MV-4-11 (cell line): ENCODE results near the gene MYLK.
"Not testable (repeated sequence)": the region's sequence is repeated elsewhere in the genome, so short reads cannot be mapped to it uniquely, and the experiment has no call there.

Experiments used
- DNase-seq: peaks from one replicate; lab custom pipeline; 2025; lab: John Stamatoyannopoulos, UW

Gene MYLK

DNA sequence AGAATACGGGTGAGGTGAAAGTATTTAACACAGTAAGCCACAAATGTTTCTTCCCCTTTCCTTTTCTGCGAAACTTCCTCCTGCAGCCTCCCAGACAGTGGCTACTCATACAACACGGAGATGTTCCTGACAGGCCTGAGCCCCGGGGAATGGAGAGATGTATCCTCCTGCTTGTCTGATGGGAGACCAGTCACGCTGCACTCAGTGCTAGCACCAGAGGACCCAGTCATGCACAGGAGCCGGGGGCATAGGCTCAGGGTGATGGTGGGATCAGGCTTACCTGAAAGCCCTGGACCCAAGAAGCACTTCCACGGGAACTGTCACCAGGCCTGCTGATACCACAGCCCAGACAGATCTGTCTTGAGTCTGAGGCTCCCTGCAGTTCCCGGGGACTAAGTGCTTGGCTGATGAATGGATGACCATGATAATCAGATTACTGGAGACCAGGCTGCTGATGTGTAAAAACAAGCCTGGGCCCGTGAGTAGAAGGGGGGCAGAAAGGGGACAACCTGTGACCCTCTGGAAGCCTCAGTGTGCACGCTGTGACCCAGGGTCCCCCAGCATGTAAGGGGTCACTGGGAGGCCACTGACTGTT, 162.9 kb downstream of the MYLK start:
- DNase-seq: peak; percentile 36

DNA sequence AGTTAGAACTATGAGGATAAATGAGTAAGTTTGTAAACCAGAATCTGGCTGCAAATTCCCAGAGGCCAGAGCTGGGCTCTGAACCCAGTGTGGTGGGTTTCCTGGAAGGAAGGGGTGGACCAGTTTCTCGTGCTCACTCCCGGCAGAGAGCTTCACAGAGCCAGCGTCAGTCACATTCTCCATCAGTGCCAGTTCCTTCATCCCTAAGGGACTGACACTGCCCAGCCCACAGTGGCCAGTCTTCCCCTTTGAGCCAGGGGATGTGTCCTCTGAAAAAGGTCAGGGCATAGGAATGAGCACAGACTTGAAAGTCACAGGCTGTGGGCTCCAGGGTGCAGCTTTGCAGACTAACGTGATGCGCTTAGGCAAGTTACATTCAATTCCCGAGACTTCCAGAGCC, 163.5 kb downstream of the MYLK start:
- DNase-seq: no peak

DNA sequence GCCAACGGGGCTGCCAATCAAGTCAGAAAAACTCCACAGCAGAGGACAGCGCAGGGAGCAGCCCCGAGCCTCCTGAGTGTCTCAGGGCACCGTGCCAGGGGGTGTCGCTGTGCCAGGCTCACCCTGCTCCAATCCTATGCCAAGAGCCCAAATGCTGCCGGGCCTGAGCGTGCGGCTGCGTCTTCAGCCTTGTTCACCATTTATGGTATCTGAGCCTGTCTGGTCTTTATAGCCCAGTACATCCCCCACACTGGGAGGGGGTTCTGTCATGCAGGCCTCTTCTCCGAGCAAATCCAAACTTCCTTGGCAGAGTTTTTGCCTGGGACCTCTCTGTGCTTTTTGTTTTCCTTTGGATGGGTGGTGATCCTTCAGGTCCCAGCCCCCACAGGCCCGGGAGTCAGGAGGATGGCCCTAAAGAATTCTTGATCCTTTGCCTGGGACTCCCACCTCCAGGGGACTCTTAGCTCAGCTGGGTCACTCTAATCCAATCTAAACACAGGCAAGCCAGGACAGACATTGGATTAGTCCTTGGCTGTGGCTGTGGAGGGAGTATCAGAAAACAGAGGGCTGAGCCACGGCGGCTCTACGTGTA, 164.2 kb downstream of the MYLK start:
- DNase-seq: no peak

DNA sequence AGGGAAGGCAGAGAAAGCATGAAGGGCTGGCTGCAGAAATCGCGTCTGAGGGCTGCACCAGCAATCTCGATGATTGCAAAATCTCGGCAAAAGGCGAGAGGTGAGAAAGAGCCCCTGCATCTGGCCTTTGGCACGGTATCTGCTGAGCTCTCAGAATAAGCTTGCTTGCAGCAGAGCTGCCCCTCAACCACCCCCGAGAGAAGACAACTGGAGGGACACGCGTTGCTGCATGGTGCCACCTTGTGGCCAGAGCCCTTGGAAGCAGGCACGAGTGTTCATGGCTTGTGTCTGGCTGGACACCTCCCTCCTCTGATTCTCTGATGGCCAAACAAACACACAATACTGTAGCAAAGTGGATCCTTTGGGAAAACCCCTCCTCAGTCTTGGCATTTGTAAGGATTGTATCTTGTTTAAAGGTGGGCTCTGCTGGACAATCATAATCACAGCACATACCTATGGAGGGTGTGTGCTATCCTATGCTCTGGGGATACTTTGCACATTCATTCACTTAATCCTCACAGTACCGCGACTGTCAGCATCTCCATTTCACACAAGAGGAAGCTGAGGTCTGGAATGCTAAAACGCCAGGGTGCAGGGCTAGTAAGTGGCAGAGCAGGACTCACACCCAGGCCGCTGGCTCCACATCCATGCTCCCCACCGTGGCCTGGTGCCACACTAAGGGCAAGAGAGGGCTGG, 164.9 kb downstream of the MYLK start:
- DNase-seq: peak; percentile 23

DNA sequence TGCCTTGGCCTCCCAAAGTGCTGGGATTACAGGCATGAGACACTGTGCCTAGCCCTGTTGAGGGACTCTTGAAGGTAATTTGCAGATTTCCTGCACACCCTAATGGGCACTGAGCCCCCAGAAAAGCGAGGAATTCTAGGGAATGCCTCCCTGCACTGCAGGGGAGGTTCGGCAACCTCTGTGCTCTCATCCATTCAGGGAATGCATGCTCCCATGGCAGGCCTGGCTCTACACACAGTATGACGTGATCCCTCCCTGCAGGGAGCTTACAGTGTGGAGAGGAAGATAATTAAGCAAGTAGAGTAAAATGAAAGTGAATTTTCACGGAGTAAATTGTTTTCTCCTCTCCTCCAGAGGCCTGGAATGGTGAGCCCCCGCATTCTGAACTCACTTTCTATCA, 166.0 kb downstream of the MYLK start:
- DNase-seq: no peak

DNA sequence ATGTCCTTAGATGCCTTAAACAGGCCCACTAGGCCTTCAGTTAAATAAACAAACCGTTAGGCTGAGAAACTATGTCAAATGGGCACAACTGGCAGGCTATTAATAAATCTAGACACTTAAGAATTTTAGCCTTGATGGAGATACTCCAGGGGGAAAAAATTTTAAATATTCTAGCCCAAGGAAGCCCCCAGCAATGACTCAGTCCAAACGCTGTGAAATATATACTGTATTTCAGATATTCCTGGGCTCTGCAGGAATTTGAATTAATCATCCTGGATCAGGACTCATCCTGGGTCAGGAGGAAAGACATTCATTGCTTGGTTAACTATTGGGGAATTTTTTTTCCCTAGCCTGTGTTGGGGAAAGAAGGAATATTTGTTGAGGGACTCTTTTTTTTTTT, 166.7 kb downstream of the MYLK start:
- DNase-seq: not testable (repeated sequence)

DNA sequence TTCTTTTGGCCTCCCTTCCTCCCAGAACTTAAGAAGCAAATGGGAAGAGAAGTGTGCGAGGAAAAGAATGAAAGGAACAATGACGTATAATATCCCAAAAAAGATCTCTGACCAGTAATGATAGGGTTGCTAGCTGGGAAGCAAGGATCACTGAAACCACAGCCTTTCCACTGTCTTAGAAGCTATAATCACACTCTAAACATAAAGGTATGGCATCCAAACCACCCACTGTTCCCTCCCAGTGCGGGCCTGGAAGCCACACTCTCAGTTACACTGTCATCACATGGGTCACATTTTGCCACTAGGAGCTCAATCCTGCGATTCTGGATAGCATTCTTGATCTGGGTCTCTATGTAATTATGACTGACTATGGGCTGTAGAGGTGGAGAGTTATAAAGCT, 167.7 kb downstream of the MYLK start:
- DNase-seq: no peak

DNA sequence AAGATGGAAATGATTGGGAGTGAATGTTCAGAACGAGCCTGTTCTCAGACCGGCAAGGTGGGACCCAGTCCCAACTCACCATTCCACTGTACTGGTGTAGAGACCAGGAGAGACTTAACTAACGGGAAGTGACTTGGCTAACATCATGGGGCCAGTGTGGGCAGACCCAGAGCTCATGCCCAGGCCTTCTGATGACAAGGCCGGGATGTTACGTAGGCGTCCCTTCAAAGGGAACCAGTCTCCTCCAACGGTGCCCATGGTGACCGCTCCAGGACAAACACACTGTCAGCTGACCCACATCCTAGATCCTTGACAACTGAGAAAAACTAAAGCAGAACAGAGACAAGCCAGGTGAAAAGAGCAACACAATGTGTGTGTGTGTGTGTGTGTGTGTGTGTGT, 170.9 kb downstream of the MYLK start:
- DNase-seq: no peak

DNA sequence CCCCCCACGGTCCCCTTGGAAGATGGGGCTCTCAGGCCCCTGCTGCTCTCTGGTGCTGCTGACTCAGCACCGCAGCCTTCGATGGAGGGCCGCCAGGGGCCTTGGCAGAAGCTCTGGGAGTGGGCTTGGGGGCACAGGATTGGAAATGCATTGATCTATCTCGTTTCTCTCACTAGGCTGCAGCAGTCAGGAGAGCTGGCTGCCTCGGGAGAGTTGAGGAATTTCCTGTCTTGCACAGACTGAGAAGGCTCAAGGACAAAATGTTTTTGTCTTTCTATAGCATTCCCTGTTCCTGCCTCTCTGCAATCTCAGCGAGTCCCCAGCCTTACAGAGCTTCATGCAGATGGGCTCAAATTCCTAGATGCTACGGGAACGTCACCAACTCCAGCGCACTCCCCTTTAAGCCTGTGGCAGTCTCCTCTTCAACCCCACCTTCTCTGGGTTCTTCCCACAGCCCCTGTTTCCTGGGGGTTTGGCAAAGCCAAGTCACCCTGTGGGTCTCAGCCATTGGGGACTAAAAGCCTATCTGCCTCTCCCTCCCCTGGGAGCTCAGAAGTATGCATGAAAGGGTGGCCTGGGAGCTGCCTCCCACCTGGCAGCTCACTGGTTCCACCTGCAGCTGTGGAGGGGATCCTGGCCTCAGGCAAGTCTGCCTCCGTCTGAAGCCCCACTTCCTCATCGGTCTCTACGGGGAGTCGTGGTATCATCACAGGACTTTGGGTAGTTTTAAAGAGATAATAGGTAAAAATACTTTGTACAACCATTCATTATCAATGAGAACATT, 171.9 kb downstream of the MYLK start:
- no peak for DNase-seq

DNA sequence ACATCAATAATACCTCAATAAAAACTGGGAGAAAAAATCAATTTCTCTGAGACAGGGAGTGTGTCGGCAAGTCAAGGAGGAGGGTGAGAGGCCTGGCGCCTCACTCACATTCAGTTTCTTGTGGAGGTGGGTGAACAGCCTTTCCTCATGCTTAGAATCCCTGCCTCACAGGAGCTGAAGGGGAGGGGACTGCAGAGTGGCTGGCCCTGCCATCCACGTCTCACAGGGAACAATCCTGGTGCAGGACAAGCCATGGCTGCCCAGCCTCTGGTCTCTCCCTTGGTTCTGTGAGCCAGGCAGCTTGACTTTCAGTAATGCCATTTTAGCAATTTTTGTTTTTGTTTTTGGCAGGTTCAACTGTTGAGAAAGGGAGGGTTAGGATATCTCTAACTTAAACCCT, 172.8 kb downstream of the MYLK start:
- DNase-seq: no peak

DNA sequence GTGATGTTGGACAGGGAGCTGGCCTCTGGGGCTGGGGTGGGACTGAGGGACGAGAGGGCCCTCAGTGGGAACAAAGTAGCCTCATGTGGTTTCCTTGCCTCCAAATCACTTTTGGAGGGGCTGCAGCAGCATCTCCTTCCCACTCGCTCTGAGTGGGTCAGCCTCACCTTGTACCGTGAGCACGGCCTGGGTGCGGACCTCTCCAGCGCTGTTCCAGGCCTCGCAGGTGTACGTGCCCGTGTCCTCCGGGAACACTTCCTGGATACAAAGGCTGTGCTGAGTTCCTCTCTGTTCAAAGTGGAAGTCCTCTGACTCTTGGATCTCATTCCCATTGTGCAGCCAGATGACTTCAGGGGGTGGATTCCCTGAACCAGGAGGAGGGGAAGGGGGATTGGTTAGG, 175.6 kb downstream of the MYLK start:
- DNase-seq: no peak

DNA sequence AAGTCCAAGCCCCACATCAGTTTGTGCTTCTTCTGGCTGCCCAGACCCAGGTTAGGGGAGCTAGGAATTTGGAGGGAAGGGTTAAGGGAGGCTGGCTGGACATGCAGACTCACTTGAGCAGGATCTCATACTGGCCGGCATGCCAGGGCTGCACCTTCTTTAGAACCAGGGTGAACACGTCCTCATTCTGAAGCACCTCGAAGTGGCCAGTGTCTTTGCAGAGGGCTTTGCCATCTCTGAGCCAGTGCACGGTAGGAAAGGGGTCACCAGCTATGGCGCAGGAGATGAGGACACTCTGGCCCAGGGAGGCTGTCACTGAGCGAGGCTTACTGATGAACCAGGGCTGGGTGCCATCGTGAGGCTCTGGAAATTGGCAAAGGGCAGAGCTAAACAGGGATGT, 176.5 kb downstream of the MYLK start:
- not testable (repeated sequence) for DNase-seq

DNA sequence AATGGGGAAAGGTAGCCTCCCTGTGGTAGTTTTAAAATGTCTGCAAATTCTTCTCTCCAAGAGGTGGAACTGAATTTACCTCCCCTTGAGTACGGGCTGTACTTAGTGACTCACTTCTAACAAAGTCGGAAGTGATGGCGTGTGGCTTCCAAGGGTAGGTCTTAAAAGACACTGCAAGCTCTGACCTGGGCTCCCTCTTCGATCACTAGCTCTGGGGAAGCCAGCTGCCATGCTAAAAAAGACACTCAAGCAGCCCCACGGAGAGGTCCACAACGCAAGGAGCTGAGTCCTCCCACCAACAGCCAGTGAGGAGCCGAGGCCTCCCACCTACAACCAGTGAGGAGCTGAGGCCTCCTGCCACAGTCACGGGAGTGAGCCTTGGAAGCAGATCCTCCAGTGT, 177.3 kb downstream of the MYLK start:
- DNase-seq: no peak

DNA sequence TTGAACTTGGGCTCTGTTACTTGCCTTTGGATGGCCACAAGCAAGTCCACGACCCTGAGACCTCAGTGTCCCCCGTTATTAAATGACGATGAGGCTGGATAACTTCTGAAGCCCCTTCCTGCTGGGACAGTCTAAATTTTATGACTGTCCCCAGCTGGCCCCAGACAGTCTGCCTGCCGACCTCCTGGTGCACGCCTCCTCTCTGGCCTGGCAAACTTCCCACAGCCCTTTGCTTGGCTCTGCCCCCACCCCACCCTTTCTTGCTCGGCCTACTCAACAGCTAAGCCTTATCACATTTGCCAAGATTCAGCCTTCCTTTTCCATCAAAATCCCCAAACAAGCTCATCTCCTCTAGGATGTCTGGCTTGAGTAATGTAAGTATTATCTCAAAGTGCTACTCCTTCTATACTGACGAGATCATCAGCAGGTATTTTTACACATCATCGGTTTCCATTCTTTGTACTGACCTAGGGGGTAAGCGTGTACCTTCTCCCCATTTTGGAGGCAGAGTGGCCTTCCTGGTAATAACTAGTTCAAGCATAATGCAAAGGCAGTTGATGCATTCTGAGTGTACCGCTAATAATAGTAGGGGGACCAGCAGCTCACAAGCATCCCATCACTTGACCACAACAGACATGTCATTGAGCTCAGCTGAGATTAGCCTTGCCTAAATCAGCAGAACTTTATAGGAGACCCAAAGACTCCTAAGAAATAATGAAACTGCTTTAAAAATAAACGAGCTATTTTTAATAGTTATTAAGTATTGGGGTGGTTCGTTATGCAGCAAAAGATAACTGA, 178.4 kb downstream of the MYLK start:
- DNase-seq: no peak

DNA sequence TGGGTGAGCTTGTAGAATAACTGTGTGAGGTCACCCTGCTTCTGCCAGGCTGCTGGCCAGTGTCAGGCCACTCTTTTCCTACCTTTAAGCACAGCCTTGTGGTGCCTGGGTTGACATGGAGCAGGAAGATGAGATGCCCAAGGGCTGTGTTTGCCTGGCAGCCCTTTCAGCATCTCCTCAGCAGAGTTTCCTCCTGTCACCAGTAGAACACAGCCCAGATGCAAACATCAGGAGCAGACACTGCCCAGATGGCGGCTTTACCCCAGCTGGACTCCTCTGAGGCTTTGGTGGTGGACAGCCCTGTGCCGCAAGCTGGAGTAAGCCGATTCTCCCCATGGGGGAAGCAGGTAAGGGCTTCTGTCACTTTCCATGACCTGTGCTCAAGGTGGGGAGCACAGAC, 180.5 kb downstream of the MYLK start:
- not testable (repeated sequence) for DNase-seq

DNA sequence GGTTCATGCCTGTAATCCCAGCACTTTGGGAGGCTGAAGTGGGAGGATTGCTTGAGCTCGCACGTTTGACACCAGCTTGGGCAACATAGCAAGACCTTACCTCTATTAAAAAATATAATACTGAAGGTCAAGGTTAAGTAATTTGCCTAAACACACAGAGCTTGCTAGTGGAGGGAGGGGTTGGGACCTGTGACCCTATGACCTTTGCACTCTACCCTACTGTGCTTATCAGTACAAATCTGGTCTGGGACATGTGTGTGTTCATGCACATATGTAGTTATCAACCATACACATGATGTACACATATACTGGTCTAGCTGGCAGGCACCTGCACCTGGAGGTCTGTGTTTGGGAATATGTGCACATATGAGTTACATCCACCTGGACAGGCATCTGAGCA, 181.4 kb downstream of the MYLK start:
- DNase-seq: no peak

DNA sequence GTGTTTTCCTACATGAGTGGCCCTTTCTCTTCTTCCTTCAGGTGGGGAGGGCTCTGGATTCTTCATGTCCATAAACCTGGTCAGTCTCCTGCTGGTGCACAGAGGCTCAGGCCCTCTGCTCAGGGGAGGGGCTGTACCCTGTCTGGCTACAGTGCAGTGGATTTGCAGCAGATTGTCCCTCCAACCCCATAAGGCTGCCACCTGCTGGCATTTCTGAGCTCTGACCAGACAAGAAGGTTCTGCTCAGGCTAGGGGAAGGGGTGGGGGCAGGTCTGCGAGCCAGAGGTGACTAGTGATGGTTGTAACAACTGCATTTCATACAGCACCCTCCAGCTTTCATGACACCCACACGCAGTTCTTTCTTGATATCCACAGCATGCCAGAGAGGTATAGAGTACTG, 182.1 kb downstream of the MYLK start:
- DNase-seq: peak; percentile 37

DNA sequence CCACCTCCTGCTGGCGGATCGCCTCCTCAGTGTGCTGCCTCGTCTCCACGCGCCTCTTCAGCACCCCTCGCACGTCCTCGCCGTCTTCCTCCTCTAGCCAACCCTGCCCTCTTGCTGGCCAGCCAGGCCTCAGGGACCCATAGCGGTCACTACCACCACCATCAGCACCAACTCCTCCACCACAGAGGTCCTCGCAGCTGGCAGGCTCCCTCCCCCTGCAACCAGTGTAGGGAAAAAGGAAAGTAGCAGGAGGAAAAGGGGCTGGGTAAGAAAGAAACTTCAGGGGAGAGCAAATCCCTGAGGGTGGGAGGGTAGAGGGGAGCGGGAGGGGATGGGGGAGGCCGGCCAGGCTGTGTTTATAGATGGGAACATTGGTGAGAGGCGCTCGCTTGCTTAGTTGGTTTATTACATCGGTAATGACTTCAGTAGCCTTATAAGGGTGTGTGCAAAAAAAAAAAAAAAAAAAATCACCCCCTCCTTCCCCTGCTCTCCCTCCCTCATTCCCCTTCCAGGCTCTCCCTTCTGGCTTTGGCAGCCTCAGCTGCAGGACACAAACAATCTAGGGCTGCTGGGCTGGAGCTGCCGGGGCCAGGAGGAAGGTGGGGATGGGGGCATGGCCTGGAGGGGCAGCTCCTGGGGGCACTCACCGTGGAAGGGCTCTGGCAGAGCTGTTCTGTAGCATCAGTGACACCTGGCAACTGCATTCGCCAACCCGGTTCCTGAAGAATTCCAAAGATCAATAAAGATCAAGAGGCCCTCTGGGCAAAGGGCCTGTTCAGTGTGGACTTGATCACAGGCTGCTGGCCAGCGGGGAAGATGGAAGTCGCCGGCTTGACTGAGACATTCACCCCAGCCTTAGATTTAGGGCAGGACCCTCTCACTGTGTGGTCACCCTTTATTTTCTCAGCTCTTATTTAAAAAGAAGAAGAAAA, 183.1 kb downstream of the MYLK start:
- no peak for DNase-seq

DNA sequence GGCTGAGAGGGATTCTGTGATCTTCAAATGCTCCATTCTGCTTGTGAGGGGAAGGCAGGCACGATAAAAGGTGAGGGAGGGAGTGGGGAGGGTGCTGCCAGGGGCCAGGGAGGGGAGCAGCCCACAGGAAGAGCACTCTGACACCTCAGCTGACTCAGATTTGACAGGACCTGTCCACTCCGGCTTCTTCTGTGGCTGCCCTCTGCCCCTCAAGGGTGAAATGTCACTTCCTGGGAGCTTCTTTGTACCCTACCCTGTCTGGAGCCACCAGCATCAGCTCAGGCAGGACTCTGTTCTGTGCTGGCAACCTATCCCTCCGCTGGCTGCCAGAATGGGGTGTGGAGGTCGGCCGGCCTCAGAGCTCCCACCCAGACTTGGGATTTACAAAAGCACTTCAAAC, 185.3 kb downstream of the MYLK start:
- DNase-seq: no peak

DNA sequence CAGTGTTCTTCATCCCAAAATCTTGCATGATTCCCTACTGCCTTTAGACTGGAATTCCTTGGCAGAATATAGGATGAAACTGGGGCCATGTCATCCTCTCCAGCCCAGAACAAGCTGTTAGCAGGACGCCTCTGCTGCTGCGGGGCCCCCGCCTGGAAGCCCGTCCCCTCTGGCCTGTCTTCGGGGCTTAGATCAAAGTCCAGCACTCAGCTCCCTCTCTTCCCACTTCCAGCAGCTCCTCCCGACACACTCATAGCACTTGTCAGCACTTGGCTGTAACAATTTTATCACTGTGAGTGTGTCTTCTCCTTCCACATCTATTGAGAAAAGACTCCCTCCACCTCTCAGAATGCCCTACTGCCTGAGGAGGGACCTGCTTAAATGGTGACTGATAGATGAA, 187.3 kb downstream of the MYLK start:
- no peak for DNase-seq
